Suprapubic skin (tissue), 3 donors: ENCODE measurements around the gene C3orf52.

Source experiments
- CTCF ChIP-seq, 2 donors: fragments of 200-600 bp in 1 of 2; fragments of 450-650 bp in 1 of 2; sonication (generic) in 1 of 2; IDR thresholded peaks; one replicate each; pipeline ENCODE4 v1.5.1; 2016 to 2019; ENCODE audit warnings: antibody characterized with exemption in 2 of 2, mild to moderate bottlenecking in 1 of 2, moderate library complexity in 1 of 2
- POLR2A ChIP-seq, 2 donors: fragments of 450-650 bp; IDR thresholded peaks; one replicate each; pipeline ENCODE4 v1.6.1; 2017; ENCODE audit warnings: antibody characterized with exemption in 2 of 2, mild to moderate bottlenecking in 2 of 2, moderate library complexity in 2 of 2

GRCh38 chr3:112114576-112115160, 28.5 kb downstream of the C3orf52 start:
- TF ChIP-seq POLR2A (IDR thresholded peaks at IDR 0.05) (no peak), CTCF (IDR thresholded peaks at IDR 0.05) (no peak)
